Jurkat, Clone E6-1 (cell line): ENCODE measurements around the gene CEACAM7.
"Not testable (repeated sequence)": the region's sequence is repeated elsewhere in the genome, so short reads cannot be mapped to it uniquely, and the experiment has no call there.

ENCODE experiments used
- DNase-seq: peaks from one replicate; pipeline ENCODE4 v3.0.0-alpha.2; 2011; ENCODE audit warnings: low read depth, low spot score
- H3K4me3 ChIP-seq: 2 replicates; pipeline ENCODE4 v1.5.1; 2011; ENCODE audit warnings: mild to moderate bottlenecking, low read length, control low read depth, moderate library complexity

CEACAM7 gene

DNA sequence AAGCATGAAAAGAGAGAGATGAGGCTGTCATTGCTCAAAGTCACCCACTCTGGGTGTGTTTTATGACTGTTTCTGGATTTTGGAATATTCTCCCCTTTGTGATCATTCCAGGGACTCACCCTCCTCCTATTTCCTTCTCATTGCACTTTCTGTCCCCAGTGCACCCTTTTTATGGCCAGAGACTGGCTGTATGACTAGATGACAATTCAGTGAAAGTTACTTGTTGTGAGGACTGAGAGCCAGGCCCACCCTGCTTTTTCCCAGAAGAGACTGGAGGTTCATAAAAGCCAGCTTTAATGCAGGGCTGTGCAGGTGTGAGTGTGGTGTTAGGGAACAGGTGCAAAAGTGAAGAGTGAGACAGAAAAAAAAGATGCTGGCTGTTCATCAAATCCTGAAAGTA is 17.3 kb downstream of the CEACAM7 start:
- no peak for DNase-seq
- no peak overlapping the region for H3K4me3 ChIP-seq

DNA sequence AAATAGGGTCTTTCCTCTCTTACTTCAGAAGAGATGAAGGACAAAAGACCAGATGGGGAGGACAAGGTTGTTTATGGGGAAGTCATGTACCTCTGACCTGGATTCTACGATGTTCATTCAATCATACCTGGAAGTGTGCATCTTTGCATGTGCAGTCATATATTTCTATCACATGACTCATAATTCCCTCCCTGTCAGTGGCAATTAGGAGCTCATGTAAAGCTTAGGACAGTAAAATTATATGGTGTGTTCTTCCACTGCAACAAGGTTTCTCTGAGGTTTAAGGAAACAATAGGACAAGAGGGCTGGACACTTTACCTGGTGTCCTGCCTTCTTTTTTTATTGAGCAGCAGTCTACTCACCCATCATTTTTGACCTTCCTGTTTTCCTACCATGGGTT is 19.8 kb downstream of the CEACAM7 start:
- no peak overlapping the region for H3K4me3 ChIP-seq
- DNase-seq = no peak

DNA sequence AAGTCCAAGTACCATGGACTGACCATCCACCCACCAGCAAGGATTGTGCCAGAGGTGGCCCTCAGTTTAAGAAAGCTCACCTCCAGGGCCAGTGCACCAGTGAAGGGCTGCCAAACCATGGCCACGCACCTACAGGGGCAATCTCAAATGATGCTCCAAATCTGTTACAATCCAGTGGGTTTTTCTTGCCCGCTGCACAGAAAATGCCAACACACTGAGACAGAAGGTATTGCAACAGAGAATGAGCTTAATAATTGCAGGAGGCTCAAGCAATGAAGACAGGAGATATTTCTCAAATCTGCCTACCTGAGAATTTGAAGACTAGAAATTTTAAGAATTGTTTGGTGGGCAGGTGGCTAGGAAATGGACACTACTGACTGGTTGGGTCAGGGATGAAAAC is 22.0 kb downstream of the CEACAM7 start:
- DNase-seq = no peak
- H3K4me3 ChIP-seq = no peak overlapping the region

DNA sequence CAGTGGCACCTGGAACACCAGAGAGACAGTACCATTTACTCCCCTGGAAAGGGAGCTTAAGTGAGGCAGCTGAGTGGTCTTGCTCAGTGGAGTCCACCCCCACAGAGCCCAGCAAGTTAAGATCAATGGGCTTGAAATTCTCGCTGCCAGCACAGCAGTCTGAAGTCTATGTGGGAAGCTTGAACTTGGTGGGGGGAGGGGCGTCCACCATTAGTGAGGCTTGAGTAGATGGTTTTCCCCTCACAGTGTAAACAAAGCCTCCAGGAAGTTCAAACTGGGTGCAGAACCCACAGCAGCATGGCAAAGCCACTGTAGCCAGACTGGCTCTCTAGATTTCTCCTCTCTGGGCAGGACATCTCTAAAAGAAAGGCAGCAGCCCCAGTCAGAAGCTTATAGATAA is 30.9 kb downstream of the CEACAM7 start:
- no peak overlapping the region for H3K4me3 ChIP-seq
- peak; percentile 30 for DNase-seq

DNA sequence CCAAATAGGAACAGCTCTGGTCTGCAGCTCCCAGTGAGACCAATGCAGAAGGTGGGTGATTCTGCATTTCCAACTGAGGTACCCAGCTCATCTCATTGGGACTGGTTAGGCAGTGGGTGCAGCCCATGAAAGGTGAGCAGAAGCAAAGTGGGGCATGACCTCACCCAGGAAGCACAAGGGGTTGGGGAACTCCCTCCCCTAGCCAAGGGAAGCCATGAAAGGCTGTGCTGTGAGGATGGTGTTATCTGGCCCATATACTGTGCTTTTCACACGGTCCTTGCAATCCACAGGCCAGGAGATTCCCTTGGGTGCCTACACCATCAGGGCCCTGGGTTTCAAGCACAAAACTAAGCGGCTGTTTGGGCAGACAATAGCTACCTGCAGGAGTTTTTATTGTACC is 31.3 kb downstream of the CEACAM7 start:
- not testable (repeated sequence) for H3K4me3 ChIP-seq

DNA sequence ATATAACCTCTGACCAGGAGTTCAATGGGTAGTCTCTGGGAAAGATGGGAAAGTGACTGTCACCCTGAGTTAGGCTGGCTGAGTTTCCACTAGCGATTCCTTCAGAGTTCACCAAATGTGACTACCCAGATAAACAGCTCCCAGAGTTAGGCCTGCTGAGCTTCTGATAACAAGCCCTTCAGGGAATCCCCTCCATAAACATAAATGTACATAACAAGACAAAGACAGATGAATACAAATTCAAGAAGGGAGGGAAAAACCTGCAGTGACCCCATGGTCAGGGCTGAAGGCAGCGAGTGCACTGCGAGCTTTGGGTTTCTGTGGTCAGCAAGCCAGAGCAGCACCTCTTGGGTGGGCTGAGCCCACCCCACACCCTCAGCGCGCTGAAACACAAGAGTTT is 35.8 kb downstream of the CEACAM7 start:
- no peak overlapping the region for H3K4me3 ChIP-seq
- DNase-seq = no peak

More for the DNA sequence above, 31.3 kb downstream of the CEACAM7 start:
- not testable (repeated sequence) for DNase-seq

DNA sequence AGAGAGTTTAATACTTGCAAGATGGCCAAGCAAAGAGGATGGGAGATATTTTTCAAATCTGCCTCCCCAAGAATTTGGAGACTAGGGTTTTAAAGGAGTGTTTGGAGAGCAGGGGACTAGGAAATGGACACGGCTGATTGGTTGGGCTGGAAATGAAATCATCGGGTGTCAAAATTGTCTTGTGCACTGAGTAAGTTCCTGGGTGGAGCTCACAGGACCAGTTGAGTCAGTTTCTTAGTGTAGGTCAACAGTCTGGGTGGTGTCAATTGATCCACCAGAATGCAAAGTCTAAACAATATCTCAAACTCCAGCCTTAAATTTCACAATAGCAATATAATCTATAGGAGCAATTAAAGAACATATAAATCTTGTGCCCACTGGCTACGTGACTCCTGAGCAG is 38.2 kb downstream of the CEACAM7 start:
- H3K4me3 ChIP-seq = no peak overlapping the region
- DNase-seq = no peak

DNA sequence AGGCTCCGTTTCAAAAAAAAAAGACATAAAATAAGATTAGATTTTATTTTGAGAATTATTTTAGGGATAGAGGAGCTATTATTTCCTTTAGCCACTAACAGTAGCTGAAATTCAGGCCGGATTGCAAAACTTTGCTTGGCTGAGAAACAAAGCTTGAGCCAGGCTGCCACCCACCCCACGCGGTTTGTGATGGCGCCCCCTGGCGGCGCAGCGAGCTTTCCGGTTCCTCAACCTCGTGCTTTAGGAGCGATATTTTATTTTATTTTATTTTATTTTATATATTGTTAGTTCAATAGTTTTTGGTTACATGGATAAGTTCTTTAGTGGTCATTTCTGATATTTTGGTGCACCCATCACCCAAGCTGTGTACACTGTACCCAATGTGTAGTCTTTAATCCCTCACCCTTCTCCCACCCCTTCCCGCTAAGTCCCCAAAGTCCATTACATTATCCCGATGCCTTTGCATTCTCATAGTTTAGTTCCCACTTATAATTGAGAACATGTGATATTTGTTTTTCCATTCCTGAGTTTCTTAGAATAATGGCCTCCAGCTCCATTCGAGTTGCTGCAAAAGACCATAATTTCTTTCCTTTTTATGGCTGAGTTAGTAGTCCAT is 41.4 kb downstream of the CEACAM7 start:
- no peak overlapping the region for H3K4me3 ChIP-seq
- DNase-seq = peak; percentile 9

DNA sequence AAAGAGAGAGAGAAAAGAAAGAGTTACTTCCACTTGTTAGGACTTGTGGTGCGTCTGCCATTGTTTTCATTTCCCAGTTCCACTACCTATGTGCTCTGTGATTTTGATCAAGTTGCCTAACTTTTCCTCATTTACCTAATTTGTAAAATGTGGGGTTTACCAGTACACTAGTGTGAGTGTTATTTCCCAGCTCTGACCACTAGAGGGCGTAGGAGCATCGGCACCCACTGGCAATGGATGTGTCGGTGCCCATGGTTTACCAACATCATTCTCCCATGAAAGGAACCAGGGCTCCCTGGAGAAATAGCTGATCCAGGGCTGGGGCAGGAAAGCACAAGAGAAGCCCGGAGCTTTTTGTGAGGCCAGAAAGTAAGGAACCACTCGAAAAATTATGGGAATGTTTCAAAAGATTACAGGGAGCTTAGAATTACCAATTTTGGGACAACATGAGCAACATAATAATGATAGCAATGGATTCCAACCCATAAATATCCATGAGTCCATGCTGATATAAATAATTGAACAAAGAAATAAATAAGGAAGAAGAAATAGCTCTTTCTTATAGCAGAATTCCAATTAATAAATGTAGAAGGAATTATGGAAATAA is 46.1 kb downstream of the CEACAM7 start:
- H3K4me3 ChIP-seq = no peak overlapping the region
- DNase-seq = peak; percentile 50

DNA sequence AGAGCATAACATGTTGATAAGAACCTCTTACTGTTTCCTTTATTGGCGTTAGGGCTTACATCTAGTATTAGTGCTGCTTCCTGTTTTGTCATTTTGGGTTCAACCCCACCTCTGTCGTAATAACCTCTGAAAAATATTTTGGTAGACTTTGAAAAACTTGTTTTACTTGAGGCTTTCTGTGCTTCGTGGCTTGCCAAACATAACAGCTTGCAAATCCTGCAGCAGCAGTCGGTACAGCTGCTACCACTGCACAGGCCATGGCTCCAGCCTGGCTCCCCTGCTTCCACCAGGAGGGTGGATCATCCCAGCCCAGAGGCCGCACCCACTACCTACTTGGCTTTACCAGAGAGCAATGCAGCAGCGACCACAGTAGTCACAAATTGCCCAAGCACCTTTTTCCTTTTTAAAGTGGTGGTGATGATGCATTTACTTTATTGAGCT is 49.4 kb downstream of the CEACAM7 start:
- DNase-seq = no peak
- H3K4me3 ChIP-seq = no peak overlapping the region

DNA sequence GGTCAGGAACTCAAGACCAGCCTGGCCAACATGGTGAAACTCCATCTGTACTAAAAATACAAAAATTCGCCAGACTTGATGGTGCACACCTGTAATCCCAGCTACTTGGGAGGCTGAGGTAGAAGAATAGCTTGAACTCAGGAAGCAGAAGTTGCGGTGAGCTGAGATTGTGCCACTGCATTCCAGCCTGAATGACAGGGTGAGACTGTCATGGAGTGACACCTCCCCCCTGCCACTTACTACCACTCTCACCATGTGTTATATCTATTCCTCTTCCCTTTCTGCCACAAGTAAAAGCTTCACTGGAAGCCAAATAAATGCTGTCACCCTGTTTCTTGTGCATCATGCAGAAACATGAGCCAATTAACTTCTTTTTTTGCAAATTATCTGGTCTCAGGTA is 50.6 kb downstream of the CEACAM7 start:
- H3K4me3 ChIP-seq = no peak overlapping the region
- no peak for DNase-seq

DNA sequence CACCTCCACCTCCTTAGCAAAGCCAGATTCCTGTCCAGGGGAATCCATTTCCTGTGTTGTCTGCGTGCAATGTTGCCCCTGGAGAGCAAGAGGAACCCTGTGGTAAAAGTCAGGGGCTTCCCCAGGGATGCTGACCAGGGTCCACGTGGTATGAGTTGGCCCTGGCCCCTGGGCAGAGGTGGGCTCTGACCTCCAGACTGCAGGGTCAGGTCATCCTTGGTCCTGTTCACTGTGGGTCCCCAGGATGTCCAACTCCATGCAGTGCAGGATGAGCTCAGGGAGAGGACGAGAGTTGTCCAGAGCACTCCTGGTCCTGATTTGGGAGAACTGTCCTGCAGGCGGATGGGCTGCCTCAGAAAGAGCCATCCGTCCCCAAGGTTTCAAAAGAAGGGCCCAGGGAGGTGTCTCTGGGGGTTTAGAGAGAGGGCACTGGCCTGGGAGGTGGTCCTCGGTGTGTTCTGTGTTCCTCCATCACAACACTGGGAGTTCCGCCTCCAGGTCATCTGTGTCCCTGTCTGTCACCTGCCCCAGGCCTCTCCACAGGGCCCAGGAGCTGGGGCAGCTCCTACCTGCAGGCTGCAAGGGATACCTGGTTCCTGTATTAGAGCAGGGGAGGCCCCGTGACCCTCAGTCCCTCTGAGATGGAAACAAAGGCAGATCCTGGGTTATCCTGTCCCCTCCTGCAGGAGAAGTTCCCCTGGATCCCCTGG is 59.9 kb downstream of the CEACAM7 start:
- no peak for DNase-seq
- no peak overlapping the region for H3K4me3 ChIP-seq

DNA sequence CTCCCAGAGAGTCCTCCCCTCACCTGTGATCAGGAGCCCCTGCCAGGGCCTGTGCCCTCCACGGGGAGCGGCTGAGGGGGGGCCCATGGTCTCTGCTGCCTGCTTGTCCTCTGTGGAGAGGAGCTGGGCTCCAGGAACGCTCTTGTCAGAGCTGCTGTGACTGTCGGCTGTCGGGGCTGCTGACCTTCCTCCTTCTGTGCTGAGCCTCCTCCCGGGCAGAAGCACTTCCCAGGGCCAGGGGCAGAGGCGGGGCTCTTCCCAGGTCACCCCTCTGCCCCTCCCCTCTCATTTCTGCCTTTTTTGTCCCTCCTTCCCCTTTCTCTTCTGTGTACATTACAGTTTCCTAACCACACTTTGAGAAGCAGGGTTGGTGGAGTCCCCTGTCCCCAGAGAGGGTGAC is 61.2 kb downstream of the CEACAM7 start, which contains the start of gene CEACAM4:
CEACAM4 (minus strand) TSS at position 198 of the 400 bp plus-strand sequence; CDS start at position 87, 111 bp downstream.
- no peak within 1 kb of the TSS for H3K4me3 ChIP-seq
- no peak for DNase-seq

DNA sequence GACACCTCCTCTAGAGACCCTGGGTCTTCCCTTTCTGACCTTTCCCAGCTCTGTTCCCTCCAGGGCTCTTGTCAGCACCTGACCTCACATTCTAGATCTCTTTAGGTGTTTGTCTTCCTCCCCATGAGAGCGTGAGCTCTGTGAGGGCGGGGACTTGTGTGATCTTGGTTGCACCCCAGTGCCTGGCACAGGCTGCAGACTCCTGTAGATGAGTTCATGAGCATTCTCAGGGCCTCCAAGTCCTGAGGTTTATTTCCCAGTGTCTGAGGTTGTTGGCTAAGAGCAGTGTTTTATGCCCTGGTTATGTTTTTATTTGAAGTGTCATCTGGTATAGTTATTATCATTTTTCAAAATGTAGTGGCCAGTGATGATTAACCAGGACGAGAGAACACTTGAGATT is 61.8 kb downstream of the CEACAM7 start:
- no peak for DNase-seq
- no peak overlapping the region for H3K4me3 ChIP-seq

DNA sequence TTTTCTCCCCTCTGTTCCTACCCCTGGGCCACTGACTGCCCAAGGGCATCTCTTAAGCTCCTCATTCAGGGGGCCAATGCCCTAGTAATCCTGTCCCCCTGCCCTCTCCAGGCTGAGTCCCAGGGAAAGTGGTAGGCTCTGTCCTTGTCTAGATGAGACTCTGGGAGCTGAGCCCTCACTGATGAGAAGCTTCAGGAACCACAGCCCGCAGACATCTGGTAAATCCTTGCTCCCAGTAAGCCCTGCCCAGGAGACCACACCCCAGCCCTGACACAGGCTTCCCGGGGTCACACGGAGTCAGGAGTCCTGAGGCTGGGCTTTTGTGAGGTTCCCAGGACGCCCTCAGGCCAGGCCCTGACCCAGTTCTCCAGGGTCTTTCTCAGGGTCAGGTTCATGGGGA is 63.1 kb downstream of the CEACAM7 start:
- no peak overlapping the region for H3K4me3 ChIP-seq
- DNase-seq = no peak

DNA sequence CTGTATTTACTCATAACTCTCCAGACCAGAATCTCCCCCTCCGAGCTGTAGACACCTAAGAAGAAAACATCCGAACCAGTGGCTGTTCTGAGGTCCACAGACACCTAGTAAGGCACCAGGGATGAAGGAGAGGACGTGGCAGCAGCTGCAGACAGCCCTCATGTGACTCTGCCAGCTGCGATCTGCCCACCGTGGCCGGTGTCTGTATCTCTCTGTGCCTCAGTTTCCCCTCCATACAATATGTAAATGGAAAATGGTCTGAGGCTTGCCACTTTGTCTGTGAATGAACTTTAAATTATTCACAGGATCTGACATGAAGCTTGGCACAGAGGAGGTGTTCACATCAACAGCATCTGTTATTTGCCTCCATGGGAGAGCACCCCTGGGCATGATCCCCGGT is 63.6 kb downstream of the CEACAM7 start:
- no peak for DNase-seq
- no peak overlapping the region for H3K4me3 ChIP-seq

DNA sequence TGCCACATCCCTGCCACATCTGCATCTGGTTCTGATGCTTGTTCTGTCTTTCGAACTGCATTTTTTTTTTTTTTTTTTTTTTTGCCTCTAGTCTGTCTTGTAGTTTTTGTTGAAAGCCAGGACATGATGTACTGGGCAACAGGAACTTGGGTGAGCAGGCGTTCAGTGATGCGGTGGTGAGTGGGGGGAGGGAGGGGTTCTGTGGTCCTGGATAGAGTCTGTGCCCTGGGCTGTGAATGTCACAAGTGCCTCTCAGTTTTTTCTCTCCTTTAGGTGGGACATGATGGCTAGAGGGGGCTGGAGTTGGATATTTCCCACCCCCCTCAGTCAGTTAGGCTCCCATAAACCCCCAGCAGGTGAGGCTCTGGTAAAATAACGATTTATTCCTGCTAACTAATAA is 64.7 kb downstream of the CEACAM7 start:
- DNase-seq = no peak
- H3K4me3 ChIP-seq = no peak overlapping the region
